ENCODE data around the gene PDE4D. TPM values are rescaled to one million over a fixed set of nuclear protein-coding genes. Genes with fewer than 3 reads are reported as not detected.

The PDE4D gene
- total RNA-seq, 1 experiment from 2014 or later, result 11.6 TPM

- Mint-ChIP-seq H3K27ac (ENCODE audit: unreplicated experiment) (no peak overlapping the region), H3K27me3 (ENCODE audit: unreplicated experiment) (no peaks in the 10 kb centered on the region), H3K36me3 (ENCODE audit: insufficient read depth, unreplicated experiment) (no peaks in the 10 kb centered on the region), H3K4me1 (ENCODE audit: low read depth, unreplicated experiment) (no peaks in the 10 kb centered on the region), H3K4me3 (ENCODE audit: low read depth, unreplicated experiment) (no peak overlapping the region), H3K9me3 (ENCODE audit: low read depth, unreplicated experiment) (no peaks in the 10 kb centered on the region)
- DNase-seq, result no peak
- TF ChIP-seq, protein P1, sequence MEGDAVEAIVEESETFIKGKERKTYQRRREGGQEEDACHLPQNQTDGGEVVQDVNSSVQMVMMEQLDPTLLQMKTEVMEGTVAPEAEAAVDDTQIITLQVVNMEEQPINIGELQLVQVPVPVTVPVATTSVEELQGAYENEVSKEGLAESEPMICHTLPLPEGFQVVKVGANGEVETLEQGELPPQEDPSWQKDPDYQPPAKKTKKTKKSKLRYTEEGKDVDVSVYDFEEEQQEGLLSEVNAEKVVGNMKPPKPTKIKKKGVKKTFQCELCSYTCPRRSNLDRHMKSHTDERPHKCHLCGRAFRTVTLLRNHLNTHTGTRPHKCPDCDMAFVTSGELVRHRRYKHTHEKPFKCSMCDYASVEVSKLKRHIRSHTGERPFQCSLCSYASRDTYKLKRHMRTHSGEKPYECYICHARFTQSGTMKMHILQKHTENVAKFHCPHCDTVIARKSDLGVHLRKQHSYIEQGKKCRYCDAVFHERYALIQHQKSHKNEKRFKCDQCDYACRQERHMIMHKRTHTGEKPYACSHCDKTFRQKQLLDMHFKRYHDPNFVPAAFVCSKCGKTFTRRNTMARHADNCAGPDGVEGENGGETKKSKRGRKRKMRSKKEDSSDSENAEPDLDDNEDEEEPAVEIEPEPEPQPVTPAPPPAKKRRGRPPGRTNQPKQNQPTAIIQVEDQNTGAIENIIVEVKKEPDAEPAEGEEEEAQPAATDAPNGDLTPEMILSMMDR (IDR thresholded peaks at IDR 0.05; ENCODE audit: unreplicated experiment), result no peak
- intact Hi-C loops (cut with micrococcal nuclease; ENCODE audit: unreplicated experiment), result no loop called here
- CTCF ChIA-PET, result no interaction called here
- BruUV-seq (replicated peaks), result no TSS peak
Measured at GRCh38 chr5:59445741-59446140, 447.8 kb downstream of the PDE4D start.

DNA sequence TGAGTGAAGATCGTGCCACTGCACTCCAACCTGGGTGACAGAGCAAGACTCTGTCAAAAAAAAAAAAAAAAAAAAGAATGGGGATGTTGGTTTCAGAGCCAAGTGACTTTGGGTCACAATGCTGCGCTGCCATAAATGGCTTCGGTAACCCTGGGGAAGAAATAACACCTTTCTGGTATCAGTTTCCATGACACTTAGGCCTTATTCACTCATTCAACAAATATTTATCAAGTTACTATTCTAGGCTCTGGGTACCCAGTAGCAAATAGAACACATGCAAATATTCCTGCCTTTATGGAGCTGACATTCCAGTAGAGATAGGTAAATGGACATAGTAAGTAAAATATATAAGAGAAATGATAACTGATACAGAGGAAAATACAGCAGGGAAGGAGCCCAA is 454.2 kb downstream of the PDE4D start:
- DNase-seq, result no peak
- Mint-ChIP-seq H3K9me3 (ENCODE audit: low read depth, unreplicated experiment) (no peaks in the 10 kb centered on the region), H3K27ac (ENCODE audit: unreplicated experiment) (no peak overlapping the region), H3K36me3 (ENCODE audit: insufficient read depth, unreplicated experiment) (no peaks in the 10 kb centered on the region), H3K4me3 (ENCODE audit: low read depth, unreplicated experiment) (no peak overlapping the region), H3K27me3 (ENCODE audit: unreplicated experiment) (no peaks in the 10 kb centered on the region), H3K4me1 (ENCODE audit: low read depth, unreplicated experiment) (no peaks in the 10 kb centered on the region)
- CTCF ChIA-PET, result interaction anchor here (0.7 kb wide), 1 partner anchor 291 kb away, joined by 3 read pairs; no protein-coding TSS in a partner anchor
- intact Hi-C loops (cut with micrococcal nuclease; ENCODE audit: unreplicated experiment), result no loop called here
- no TSS peak for BruUV-seq (replicated peaks)
- TF ChIP-seq, protein P1 (IDR thresholded peaks at IDR 0.05; ENCODE audit: unreplicated experiment), result no peak

- CTCF ChIA-PET, result no interaction called here
- TF ChIP-seq, protein P1 (IDR thresholded peaks at IDR 0.05; ENCODE audit: unreplicated experiment), result no peak
- intact Hi-C loops (cut with micrococcal nuclease; ENCODE audit: unreplicated experiment), result no loop called here
- H3K4me1 Mint-ChIP-seq (ENCODE audit: low read depth, unreplicated experiment), result no peaks in the 10 kb centered on the region
- H3K4me3 Mint-ChIP-seq (ENCODE audit: low read depth, unreplicated experiment), result no peak overlapping the region
- no peaks in the 10 kb centered on the region for H3K27me3 Mint-ChIP-seq (ENCODE audit: unreplicated experiment)
- no peak for DNase-seq
- no peak overlapping the region for H3K27ac Mint-ChIP-seq (ENCODE audit: unreplicated experiment)
- H3K9me3 Mint-ChIP-seq (ENCODE audit: low read depth, unreplicated experiment), result no peaks in the 10 kb centered on the region
- no peaks in the 10 kb centered on the region for H3K36me3 Mint-ChIP-seq (ENCODE audit: insufficient read depth, unreplicated experiment)
- BruUV-seq (replicated peaks), result no TSS peak
Measured at GRCh38 chr5:59437176-59437575, 456.4 kb downstream of the PDE4D start.

- TF ChIP-seq, protein P1 (IDR thresholded peaks at IDR 0.05; ENCODE audit: unreplicated experiment), result no peak
- no peaks in the 10 kb centered on the region for H3K4me1 Mint-ChIP-seq (ENCODE audit: low read depth, unreplicated experiment)
- no peaks in the 10 kb centered on the region for H3K36me3 Mint-ChIP-seq (ENCODE audit: insufficient read depth, unreplicated experiment)
- CTCF ChIA-PET, result no interaction called here
- H3K27me3 Mint-ChIP-seq (ENCODE audit: unreplicated experiment), result no peaks in the 10 kb centered on the region
- no TSS peak for BruUV-seq (replicated peaks)
- intact Hi-C loops (cut with micrococcal nuclease; ENCODE audit: unreplicated experiment), result no loop called here
- no peak for DNase-seq
- H3K9me3 Mint-ChIP-seq (ENCODE audit: low read depth, unreplicated experiment), result no peaks in the 10 kb centered on the region
- no peak overlapping the region for H3K4me3 Mint-ChIP-seq (ENCODE audit: low read depth, unreplicated experiment)
- no peak overlapping the region for H3K27ac Mint-ChIP-seq (ENCODE audit: unreplicated experiment)
Measured at GRCh38 chr5:59436364-59437148, 457.0 kb downstream of the PDE4D start.

Data from Calu3 (cell line).